ENCODE data around the gene ADAM8. TPM values are rescaled to one million over a fixed set of nuclear protein-coding genes. Genes with fewer than 3 reads are reported as not detected.
"Not testable (repeated sequence)": the region's sequence is repeated elsewhere in the genome, so short reads cannot be mapped to it uniquely, and the experiment has no call there.

The ADAM8 gene
- total RNA-seq, 5 donors from 2014 or later (not counting 1 experiment from before 2014, with no cell fraction given): 80.5 to 142 (median 107) TPM

- CTCF ChIA-PET; DNase-seq; H3K9me3 ChIP-seq; H3K4me3 Mint-ChIP-seq; H3K27ac Mint-ChIP-seq; ATAC-seq (replicated peaks in 1 of 4); POLR2A ChIA-PET; H3K27ac ChIP-seq (ENCODE audit: low read length); H3K36me3 Mint-ChIP-seq; H3K36me3 ChIP-seq (ENCODE audit: control insufficient read depth in 2 of 2, extremely low read depth in 1 of 2, insufficient read depth in 1 of 2, low read length in 1 of 2); H3K4me3 ChIP-seq (ENCODE audit: control insufficient read depth in 1 of 2, extremely low read depth in 1 of 2, low read length in 1 of 2); H3K4me1 ChIP-seq (ENCODE audit: control insufficient read depth in 1 of 2, extremely low read depth in 1 of 2, insufficient read depth in 2 of 2, low read length in 2 of 2); H3K9me3 Mint-ChIP-seq: not testable (repeated sequence)
- H3K4me1 Mint-ChIP-seq: peaks cover 0 to 14% (median 10%) of the 10 kb centered on the region in 3 donors
- WGBS (ENCODE audit: insufficient coverage): no CpG with 5 or more reads among the region's 22 CpGs
- peaks cover 2 to 58% of the 10 kb centered on the region in 2 experiments for H3K27me3 ChIP-seq (replicated peaks in 1 of 2; ENCODE audit: control insufficient read depth in 2 of 2, extremely low read depth in 1 of 2, insufficient read depth in 2 of 2, low read length in 1 of 2)
- H3K27me3 Mint-ChIP-seq: peaks cover 12 to 39% of the 10 kb centered on the region in 2 donors
Observed at GRCh38 chr10:133221756-133222155, 54.9 kb downstream of the ADAM8 start.

- ChIA-PET POLR2A (no interaction called here), CTCF (no interaction called here)
- Histone ChIP-seq H3K27ac (ENCODE audit: low read length) (no peak overlapping the region), H3K4me1 (ENCODE audit: control insufficient read depth in 1 of 2, extremely low read depth in 1 of 2, insufficient read depth in 2 of 2, low read length in 2 of 2) (peaks cover 0 to 6% of the 10 kb centered on the region in 2 experiments), H3K9me3 (no peaks in the 10 kb centered on the region), H3K4me3 (ENCODE audit: control insufficient read depth in 1 of 2, extremely low read depth in 1 of 2, low read length in 1 of 2) (no peak overlapping the region), H3K27me3 (replicated peaks in 1 of 2; ENCODE audit: control insufficient read depth in 2 of 2, extremely low read depth in 1 of 2, insufficient read depth in 2 of 2, low read length in 1 of 2) (peaks cover 0 to 54% of the 10 kb centered on the region in 2 experiments), H3K36me3 (ENCODE audit: control insufficient read depth in 2 of 2, extremely low read depth in 1 of 2, insufficient read depth in 1 of 2, low read length in 1 of 2) (no peaks in the 10 kb centered on the region)
- ATAC-seq (replicated peaks in 1 of 4) (no peak), DNase-seq (no peak)
- H3K27me3 Mint-ChIP-seq: peaks cover 8 to 35% of the 10 kb centered on the region in 2 donors
- no peaks in the 10 kb centered on the region for H3K9me3 Mint-ChIP-seq
- H3K36me3 Mint-ChIP-seq: no peaks in the 10 kb centered on the region
- H3K4me3 Mint-ChIP-seq: no peak overlapping the region
- peaks cover 0 to 11% (median 5%) of the 10 kb centered on the region in 3 donors for H3K4me1 Mint-ChIP-seq
- 78% methylated on average over 9 of the region's 11 CpGs for WGBS (ENCODE audit: insufficient coverage)
- H3K27ac Mint-ChIP-seq: no peak overlapping the region
Observed at GRCh38 chr10:133221331-133221730, 55.3 kb downstream of the ADAM8 start.

DNA sequence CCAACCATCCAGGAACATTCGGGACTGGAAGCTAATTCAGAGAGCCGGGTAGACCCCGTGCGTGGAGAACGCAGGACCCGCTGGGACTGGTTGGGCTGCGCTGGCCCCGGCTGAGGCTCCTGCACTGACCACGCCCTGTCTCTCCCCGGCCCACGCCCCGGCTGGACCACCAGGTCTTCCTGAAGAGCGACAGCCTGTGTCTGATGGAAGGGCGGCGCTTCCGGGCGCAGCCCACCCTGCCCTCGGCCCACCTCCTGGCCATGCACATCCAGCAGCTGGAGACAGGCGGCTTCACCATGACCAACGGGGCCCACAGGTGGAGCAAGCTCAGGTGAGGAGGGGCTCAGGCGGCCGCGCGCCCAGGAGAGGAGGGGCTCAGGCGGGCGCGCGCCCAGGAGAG is 56.9 kb downstream of the ADAM8 start:
- Histone ChIP-seq H3K27ac (ENCODE audit: low read length) (no peak overlapping the region), H3K4me3 (ENCODE audit: control insufficient read depth in 1 of 2, extremely low read depth in 1 of 2, low read length in 1 of 2) (no peak overlapping the region), H3K9me3 (no peaks in the 10 kb centered on the region), H3K4me1 (ENCODE audit: control insufficient read depth in 1 of 2, extremely low read depth in 1 of 2, insufficient read depth in 2 of 2, low read length in 2 of 2) (no peaks in the 10 kb centered on the region), H3K27me3 (replicated peaks in 1 of 2; ENCODE audit: control insufficient read depth in 2 of 2, extremely low read depth in 1 of 2, insufficient read depth in 2 of 2, low read length in 1 of 2) (peaks cover 0 to 47% of the 10 kb centered on the region in 2 experiments), H3K36me3 (ENCODE audit: control insufficient read depth in 2 of 2, extremely low read depth in 1 of 2, insufficient read depth in 1 of 2, low read length in 1 of 2) (no peaks in the 10 kb centered on the region)
- peaks cover 0 to 2% (median 0%) of the 10 kb centered on the region in 3 donors for H3K4me1 Mint-ChIP-seq
- no peak for ATAC-seq (replicated peaks in 1 of 4)
- ChIA-PET CTCF (no interaction called here), POLR2A (no interaction called here)
- peaks cover 10 to 30% of the 10 kb centered on the region in 2 donors for H3K27me3 Mint-ChIP-seq
- no peaks in the 10 kb centered on the region for H3K9me3 Mint-ChIP-seq
- 24% methylated on average over 28 of the region's 28 CpGs for WGBS (ENCODE audit: insufficient coverage)
- no peak for DNase-seq
- no peaks in the 10 kb centered on the region for H3K36me3 Mint-ChIP-seq
- no peak overlapping the region for H3K4me3 Mint-ChIP-seq
- H3K27ac Mint-ChIP-seq: no peak overlapping the region

DNA sequence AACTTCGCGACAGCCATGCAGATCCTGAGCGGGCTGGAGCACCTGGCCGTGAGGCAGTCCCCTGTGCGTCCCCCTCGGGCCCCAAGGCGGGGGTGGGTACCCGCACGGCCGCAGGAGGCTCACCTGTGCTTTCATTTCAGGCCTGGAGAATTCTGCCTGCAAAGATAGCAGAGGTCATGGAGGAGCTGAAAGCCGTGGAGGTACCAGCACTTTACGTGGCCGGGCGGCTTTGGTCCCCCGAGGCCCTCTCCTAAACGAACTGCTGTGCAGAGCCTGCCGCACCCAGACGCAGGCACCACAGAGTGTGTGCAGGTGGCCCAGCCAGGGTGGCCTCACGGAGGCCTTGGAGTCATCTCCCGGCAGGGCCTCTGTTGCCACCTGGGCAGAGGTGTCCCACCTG is 57.8 kb downstream of the ADAM8 start:
- ATAC-seq (replicated peaks in 1 of 4): no peak
- H3K27ac ChIP-seq (ENCODE audit: low read length): no peak overlapping the region
- peaks cover 0 to 2% (median 0%) of the 10 kb centered on the region in 3 donors for H3K4me1 Mint-ChIP-seq
- H3K27me3 ChIP-seq (replicated peaks in 1 of 2; ENCODE audit: control insufficient read depth in 2 of 2, extremely low read depth in 1 of 2, insufficient read depth in 2 of 2, low read length in 1 of 2): peaks cover 0 to 46% of the 10 kb centered on the region in 2 experiments
- no peak overlapping the region for H3K4me3 Mint-ChIP-seq
- DNase-seq: no peak
- POLR2A ChIA-PET: no interaction called here
- no peaks in the 10 kb centered on the region for H3K4me1 ChIP-seq (ENCODE audit: control insufficient read depth in 1 of 2, extremely low read depth in 1 of 2, insufficient read depth in 2 of 2, low read length in 2 of 2)
- H3K27me3 Mint-ChIP-seq: peaks cover 10 to 24% of the 10 kb centered on the region in 2 donors
- H3K27ac Mint-ChIP-seq: no peak overlapping the region
- no peaks in the 10 kb centered on the region for H3K36me3 ChIP-seq (ENCODE audit: control insufficient read depth in 2 of 2, extremely low read depth in 1 of 2, insufficient read depth in 1 of 2, low read length in 1 of 2)
- H3K36me3 Mint-ChIP-seq: no peaks in the 10 kb centered on the region
- WGBS (ENCODE audit: insufficient coverage): 85% methylated on average over 20 of the region's 20 CpGs
- no peaks in the 10 kb centered on the region for H3K9me3 Mint-ChIP-seq
- H3K4me3 ChIP-seq (ENCODE audit: control insufficient read depth in 1 of 2, extremely low read depth in 1 of 2, low read length in 1 of 2): no peak overlapping the region
- CTCF ChIA-PET: no interaction called here
- H3K9me3 ChIP-seq: no peaks in the 10 kb centered on the region

DNA sequence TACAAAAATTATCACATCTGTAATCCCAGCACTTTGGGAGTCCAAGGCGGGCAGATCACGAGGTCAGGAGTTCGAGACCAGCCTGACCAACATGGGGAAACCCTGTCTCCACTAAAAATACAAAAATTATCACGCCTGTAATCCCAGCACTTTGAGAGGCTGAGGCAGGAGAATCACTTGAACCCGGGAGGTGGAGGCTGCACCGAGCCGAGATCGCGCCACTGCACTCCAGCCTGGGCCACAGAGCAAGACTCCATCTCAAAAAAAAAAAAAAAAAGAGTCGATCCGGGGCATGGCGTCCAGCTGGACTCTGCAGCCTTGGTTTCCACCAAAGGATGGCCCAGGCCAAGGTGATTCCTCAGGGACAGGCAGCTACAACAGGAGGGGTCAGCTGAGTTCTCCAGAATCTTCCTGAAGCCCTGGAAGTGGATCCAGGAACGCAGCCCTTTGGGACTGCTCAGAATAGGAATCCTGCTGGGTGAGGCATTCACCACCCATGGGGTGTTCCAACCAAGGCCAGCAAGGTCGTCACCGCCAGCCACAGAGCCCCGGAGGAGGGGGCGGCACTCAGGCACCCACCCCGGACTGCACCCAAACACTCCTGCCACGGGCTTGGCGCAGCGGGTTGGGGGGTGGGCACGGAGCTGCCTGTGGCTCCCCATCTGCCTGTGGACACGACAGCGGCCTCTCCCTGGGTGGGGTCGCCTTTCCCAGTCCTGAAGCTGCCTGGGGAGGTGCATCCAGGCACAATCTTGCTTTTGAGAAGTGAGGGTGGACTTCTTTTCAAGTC is 58.7 kb downstream of the ADAM8 start:
- no peak for ATAC-seq (replicated peaks in 1 of 4)
- Histone ChIP-seq H3K27me3 (replicated peaks in 1 of 2; ENCODE audit: control insufficient read depth in 2 of 2, extremely low read depth in 1 of 2, insufficient read depth in 2 of 2, low read length in 1 of 2) (peaks cover 0 to 54% of the 10 kb centered on the region in 2 experiments), H3K36me3 (ENCODE audit: control insufficient read depth in 2 of 2, extremely low read depth in 1 of 2, insufficient read depth in 1 of 2, low read length in 1 of 2) (no peaks in the 10 kb centered on the region), H3K4me1 (ENCODE audit: control insufficient read depth in 1 of 2, extremely low read depth in 1 of 2, insufficient read depth in 2 of 2, low read length in 2 of 2) (no peaks in the 10 kb centered on the region), H3K27ac (ENCODE audit: low read length) (no peak overlapping the region), H3K9me3 (no peaks in the 10 kb centered on the region), H3K4me3 (ENCODE audit: control insufficient read depth in 1 of 2, extremely low read depth in 1 of 2, low read length in 1 of 2) (no peak overlapping the region)
- no peak overlapping the region for H3K4me3 Mint-ChIP-seq
- no peaks in the 10 kb centered on the region for H3K36me3 Mint-ChIP-seq
- ChIA-PET CTCF (no interaction called here), POLR2A (no interaction called here)
- peaks cover 10 to 24% of the 10 kb centered on the region in 2 donors for H3K27me3 Mint-ChIP-seq
- peaks cover 0 to 2% (median 0%) of the 10 kb centered on the region in 3 donors for H3K4me1 Mint-ChIP-seq
- H3K9me3 Mint-ChIP-seq: no peaks in the 10 kb centered on the region
- no peak overlapping the region for H3K27ac Mint-ChIP-seq
- no peak for DNase-seq
- WGBS (ENCODE audit: insufficient coverage): 86% methylated on average over 16 of the region's 25 CpGs

GRCh38 chr10:133216776-133217175 is 59.9 kb downstream of the ADAM8 start:
- 84% methylated on average over 20 of the region's 26 CpGs for WGBS (ENCODE audit: insufficient coverage)
- Mint-ChIP-seq H3K36me3 (no peaks in the 10 kb centered on the region), H3K4me3 (no peak overlapping the region), H3K9me3 (no peaks in the 10 kb centered on the region), H3K27me3 (peaks cover 10 to 27% of the 10 kb centered on the region in 2 donors), H3K27ac (no peak overlapping the region), H3K4me1 (peaks cover 0 to 4% (median 0%) of the 10 kb centered on the region in 3 donors)
- ChIA-PET CTCF (no interaction called here), POLR2A (no interaction called here)
- DNase-seq: no peak
- H3K4me3 ChIP-seq (ENCODE audit: control insufficient read depth in 1 of 2, extremely low read depth in 1 of 2, low read length in 1 of 2): no peak overlapping the region
- H3K9me3 ChIP-seq: no peaks in the 10 kb centered on the region
- no peak overlapping the region for H3K27ac ChIP-seq (ENCODE audit: low read length)
- H3K4me1 ChIP-seq (ENCODE audit: control insufficient read depth in 1 of 2, extremely low read depth in 1 of 2, insufficient read depth in 2 of 2, low read length in 2 of 2): no peaks in the 10 kb centered on the region
- H3K36me3 ChIP-seq (ENCODE audit: control insufficient read depth in 2 of 2, extremely low read depth in 1 of 2, insufficient read depth in 1 of 2, low read length in 1 of 2): no peaks in the 10 kb centered on the region
- peaks cover 0 to 61% of the 10 kb centered on the region in 2 experiments for H3K27me3 ChIP-seq (replicated peaks in 1 of 2; ENCODE audit: control insufficient read depth in 2 of 2, extremely low read depth in 1 of 2, insufficient read depth in 2 of 2, low read length in 1 of 2)
- no peak for ATAC-seq (replicated peaks in 1 of 4)

Data from T-cell (primary cell).